ENCODE measurements around the gene ANKRD16.

DNA sequence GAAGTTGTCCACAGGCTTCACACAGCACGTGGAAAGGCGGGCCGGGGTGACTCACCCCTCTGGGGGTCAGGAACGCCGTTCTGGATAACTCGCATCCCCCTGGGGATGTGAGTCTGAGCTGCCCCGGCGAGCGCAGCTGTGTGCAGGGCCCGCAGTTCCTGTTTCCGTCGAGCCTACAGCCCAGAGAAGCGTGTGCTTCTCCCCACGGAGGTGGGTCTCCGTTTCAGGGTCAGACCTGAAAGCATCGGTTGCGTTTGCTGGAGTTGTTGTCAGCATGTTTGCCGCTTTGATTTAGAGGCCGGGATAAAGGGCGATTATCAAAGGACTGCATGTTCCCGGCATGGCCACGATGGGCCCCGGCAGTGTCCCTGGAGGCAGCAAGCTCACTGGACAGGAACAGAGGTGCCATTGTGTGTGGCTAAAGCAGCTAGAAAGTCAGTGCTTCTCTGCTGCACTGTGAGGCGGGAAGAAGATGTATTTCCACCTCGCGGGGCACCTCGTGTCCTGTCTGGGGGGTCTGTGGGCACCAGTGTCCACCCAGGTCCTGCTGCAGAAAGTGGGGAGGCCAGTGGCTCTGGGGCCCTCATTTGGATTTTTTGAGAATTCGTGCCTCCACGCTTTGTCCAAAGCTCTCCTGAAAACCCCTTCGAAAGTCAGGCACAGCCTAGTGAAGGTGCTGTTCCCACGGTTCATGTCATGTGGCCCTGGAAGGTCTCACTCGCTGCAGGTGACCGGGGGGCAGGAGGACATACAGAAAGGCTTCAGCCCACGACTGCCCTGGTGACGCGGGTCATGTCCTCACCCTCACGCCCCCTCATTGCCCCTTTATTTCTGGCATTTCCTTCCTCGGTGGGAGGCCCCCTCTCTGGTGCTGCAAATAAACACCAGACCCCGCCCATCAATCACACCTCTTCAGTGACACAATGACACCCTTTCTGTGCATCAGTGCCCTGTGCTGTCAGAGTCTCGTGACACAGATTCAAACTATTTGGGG, 49.1 kb downstream of the ANKRD16 start:
- TF ChIP-seq POLR2A (IDR thresholded peaks at IDR 0.05) (no peak), POLR2AphosphoS5 (IDR thresholded peaks at IDR 0.05) (no peak), EP300 (IDR thresholded peaks at IDR 0.05) (no peak)
- TF ChIP-seq, protein P1, sequence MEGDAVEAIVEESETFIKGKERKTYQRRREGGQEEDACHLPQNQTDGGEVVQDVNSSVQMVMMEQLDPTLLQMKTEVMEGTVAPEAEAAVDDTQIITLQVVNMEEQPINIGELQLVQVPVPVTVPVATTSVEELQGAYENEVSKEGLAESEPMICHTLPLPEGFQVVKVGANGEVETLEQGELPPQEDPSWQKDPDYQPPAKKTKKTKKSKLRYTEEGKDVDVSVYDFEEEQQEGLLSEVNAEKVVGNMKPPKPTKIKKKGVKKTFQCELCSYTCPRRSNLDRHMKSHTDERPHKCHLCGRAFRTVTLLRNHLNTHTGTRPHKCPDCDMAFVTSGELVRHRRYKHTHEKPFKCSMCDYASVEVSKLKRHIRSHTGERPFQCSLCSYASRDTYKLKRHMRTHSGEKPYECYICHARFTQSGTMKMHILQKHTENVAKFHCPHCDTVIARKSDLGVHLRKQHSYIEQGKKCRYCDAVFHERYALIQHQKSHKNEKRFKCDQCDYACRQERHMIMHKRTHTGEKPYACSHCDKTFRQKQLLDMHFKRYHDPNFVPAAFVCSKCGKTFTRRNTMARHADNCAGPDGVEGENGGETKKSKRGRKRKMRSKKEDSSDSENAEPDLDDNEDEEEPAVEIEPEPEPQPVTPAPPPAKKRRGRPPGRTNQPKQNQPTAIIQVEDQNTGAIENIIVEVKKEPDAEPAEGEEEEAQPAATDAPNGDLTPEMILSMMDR (IDR thresholded peaks at IDR 0.05), result no peak
